GM18909 (cell line): ENCODE results near the gene OXLD1.
A peak's percentile ranks its signal among the peaks of the same experiment; 100 is the strongest.

Experiments
- ATAC-seq: cut with Tn5 transposase; IDR thresholded peaks from one replicate; pipeline ENCODE4 v1.9.1; 2021; ENCODE audit warnings: mild to moderate bottlenecking; ENCODE audit not compliant: unreplicated experiment, poor library complexity

The OXLD1 gene

DNA sequence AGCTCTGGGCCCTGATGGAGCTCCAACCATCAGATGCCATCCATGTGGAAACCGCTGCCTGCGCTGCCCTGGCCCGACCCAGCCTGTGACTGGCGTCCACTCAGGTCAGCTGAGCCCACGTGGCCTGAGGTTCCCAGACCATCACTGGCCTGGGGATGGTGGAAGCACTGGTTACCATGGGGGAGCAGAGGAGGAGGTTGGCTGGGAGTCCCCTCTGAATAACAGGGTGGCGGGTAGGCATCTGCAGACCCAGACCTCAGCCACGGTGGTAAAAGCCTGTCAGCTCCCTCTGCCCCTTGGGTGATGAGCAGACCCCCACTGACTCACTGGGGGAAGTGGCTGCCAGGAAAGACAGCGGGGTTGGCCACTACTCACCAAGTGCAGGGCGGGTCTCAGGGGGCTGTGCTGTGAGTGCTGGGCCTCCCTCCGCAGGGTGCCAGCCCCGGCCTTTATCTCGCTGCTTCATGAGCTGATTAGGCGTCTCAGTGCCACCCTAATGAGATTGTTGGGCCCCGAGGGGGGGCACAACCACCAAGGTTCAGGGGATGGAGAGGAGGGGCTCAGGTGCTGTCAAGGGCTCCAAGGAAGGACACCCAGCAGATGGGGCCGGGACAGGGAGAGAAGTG is 10.2 kb downstream of the OXLD1 start, which contains the start of gene PDE6G:
PDE6G (minus strand) TSS at position 425 of the 626 bp plus-strand sequence. CDS start 3,237 bp downstream, outside the sequence.
- no peak for ATAC-seq

DNA sequence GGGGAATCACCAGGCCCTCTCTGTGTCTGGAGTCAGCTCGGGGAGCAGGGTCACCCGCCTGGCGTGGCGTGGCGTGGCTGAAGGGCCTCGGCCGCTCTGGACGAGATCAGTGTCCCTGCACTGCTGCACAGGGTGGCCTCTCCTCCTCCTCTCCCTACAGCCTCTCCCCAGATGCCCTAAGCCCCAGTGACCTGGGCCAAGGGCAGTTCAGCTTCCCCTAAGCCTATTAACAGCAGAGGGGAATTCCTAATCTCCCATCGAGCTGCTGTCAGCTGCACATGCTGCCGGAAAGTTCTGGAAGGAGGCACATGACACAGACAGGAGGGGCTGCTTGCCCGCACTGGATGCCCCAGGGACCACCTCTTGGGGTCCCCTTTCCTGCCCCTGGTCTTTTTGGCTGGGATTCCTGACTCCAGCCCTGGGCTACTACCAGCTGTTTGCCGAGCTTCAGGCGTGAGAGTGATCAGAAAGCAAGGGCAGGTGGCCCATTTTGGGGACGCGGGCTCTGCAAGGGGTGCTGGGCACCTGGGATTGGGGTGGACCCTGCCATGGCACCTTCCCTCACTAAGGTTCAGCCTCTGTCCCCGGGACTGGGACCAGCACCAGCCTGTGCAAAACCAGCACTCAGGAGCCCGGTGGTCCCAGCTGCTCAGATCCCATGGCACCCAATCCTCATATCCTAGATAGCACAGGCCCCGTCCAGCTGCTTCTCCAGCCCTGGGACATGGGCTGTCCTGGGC is 10.9 kb downstream of the OXLD1 start:
- ATAC-seq, result no peak

GRCh38 chr17:81652906-81653771 is 13.3 kb downstream of the OXLD1 start:
- no peak for ATAC-seq

- ATAC-seq, result no peak
Observed at GRCh38 chr17:81651692-81652091, 14.7 kb downstream of the OXLD1 start.

DNA sequence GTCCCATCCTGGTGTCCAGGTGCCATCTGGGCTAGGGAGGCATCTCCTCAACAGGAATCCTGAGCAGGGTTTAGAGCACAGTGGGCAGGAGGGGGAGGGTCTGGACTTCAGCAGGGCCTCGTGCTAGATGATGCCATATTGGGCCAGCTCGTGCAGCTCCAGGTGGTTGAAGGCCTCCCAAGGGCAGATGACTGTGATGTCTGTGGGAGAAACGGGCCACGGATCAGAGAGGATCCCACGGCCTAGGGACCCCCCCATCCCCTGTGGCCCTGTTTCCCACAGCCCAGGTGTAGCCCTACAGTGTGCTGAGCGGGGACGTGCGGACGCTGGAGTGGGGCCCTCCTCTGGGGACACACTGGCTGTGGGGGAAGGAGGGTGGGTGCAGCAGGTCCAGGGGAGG is 15.5 kb downstream of the OXLD1 start:
- no peak for ATAC-seq

GRCh38 chr17:81648707-81649085 is 17.7 kb downstream of the OXLD1 start:
- ATAC-seq, result no peak

DNA sequence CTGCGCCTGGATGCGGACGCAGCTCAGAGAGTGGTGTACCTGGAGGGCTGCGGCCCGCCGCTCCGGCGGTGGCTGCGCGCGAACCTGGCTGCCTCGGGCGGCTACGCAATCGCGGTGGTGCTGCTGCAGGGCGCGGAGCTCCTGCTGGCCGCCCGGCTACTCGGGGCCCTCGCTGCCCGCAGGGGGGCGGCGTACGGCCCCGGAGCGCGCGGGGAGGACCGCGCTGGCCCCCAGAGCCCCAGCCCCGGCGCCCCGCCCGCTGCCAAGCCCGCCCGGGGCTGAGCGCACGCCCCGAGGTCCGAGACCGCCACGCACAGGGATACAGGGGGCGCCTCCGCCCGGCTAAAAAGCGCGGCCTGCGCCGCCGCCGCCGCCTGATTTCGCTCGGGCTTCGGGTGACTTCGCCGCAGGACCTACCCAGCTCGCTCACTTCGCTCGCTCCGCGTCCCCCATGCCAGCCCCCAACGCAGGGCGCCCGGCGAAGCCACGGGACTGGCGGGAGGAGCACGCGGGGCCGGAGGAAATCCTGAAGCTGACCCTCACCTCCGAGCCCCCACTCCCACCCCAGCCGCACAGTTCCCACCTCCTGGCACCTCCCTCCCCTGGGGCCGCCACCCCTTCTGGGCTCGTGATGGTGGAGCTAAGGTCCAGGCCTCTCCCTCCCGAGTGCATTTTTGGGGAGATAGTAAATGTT is 18.2 kb downstream of the OXLD1 start:
- no peak for ATAC-seq

GRCh38 chr17:81647640-81648012 is 18.8 kb downstream of the OXLD1 start:
- ATAC-seq, result no peak

GRCh38 chr17:81646869-81647600 is 19.4 kb downstream of the OXLD1 start:
- ATAC-seq, result no peak

- no peak for ATAC-seq
Observed at GRCh38 chr17:81644976-81645952, 21.1 kb downstream of the OXLD1 start.

DNA sequence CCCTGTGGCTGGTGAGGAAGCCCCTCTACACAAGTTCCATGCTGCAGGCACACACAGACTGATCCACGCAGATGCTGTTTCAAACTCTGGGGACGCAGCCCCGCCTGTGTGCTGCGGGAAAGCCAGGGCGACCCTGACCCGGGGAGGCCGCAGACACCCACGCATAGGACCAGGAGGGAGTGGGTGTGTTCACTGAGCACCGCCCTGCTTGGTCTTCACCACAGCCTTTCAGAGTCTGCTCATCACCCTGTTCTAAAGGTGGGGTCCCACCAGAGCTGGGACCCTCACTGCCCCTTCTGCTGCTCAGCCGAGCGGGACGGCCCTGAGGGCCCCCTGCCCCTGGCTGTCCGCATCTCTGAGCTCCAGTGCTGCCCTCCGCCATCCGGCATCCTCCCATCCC is 21.9 kb downstream of the OXLD1 start:
- ATAC-seq, result no peak

- no peak for ATAC-seq
Observed at GRCh38 chr17:81641825-81642489, 24.4 kb downstream of the OXLD1 start.

- ATAC-seq, result no peak
Observed at GRCh38 chr17:81640011-81640410, 26.4 kb downstream of the OXLD1 start.

GRCh38 chr17:81638683-81639082 is 27.7 kb downstream of the OXLD1 start:
- ATAC-seq, result no peak

GRCh38 chr17:81636505-81637288 is 29.7 kb downstream of the OXLD1 start, which contains the start of the genes NPLOC4 and TSPAN10:
Gene NPLOC4, minus strand, starts transcription at chr17:81637112. Its CDS starts 182 bp downstream, at chr17:81636930.
Gene TSPAN10, plus strand, starts transcription at chr17:81637196. Its CDS starts 5,217 bp downstream, at chr17:81642413.
- ATAC-seq, result peak; percentile 87

GRCh38 chr17:81635973-81636504 is 30.4 kb downstream of the OXLD1 start:
- ATAC-seq, result no peak

- no peak for ATAC-seq
Observed at GRCh38 chr17:81635431-81635830, 31.0 kb downstream of the OXLD1 start.
